Activated B cell treated with CpG ODN at 0.5 μM for 24 hours (primary cell): ENCODE results near the gene DOCK3. TPM values are rescaled to one million over a fixed set of nuclear protein-coding genes. Genes with fewer than 3 reads are reported as not detected.
"Not testable (repeated sequence)": the region's sequence is repeated elsewhere in the genome, so short reads cannot be mapped to it uniquely, and the experiment has no call there.

ENCODE experiments used
- ATAC-seq: fragments of 200-7000 bp; cut with Tn5 transposase; one replicate; pipeline ENCODE4 v1.10.0; 2021; ENCODE audit warnings: low read depth, mild to moderate bottlenecking, moderate library complexity
- CTCF ChIA-PET: fragments of 350-600 bp; sonication (Branson Sonifier 250); formaldehyde crosslinking; loops from one replicate; lab custom pipeline; 2021; ENCODE audit warnings: antibody characterized with exemption; lab: Charles Lee
- POLR2A ChIA-PET: fragments of 350-600 bp; sonication (Branson Sonifier 250); formaldehyde crosslinking; loops from one replicate; lab custom pipeline; 2021; ENCODE audit warnings: antibody characterized with exemption; lab: Charles Lee
- DNase-seq: peaks from one replicate; pipeline ENCODE4 v3.0.0; 2022
- H3K27ac Mint-ChIP-seq: one replicate; pipeline ENCODE4 v1.8.0; 2020; ENCODE audit warnings: mixed read lengths
- H3K27me3 Mint-ChIP-seq: one replicate; pipeline ENCODE4 v1.8.0; 2021; ENCODE audit warnings: mixed read lengths
- H3K36me3 Mint-ChIP-seq: one replicate; pipeline ENCODE4 v1.8.0; 2021; ENCODE audit warnings: low read depth, mixed read lengths
- H3K4me1 Mint-ChIP-seq: one replicate; pipeline ENCODE4 v1.8.0; 2021; ENCODE audit warnings: mixed read lengths
- H3K4me3 Mint-ChIP-seq: one replicate; pipeline ENCODE4 v1.8.0; 2020; ENCODE audit warnings: mild to moderate bottlenecking, mixed read lengths
- H3K9me3 Mint-ChIP-seq: one replicate; pipeline ENCODE4 v1.8.0; 2020; ENCODE audit warnings: mixed read lengths
- intact Hi-C: fragments of 100-400 bp; cut with micrococcal nuclease; formaldehyde crosslinking; loops from one replicate; pipeline ENCODE4 v1.15.1; 2024
- total RNA-seq: library from RNA; stranded (reverse); gene quantifications from 2 replicates; pipeline ENCODE4 v1.2.3, GENCODE V29; 2022
- TF ChIP-seq, protein P1 (sequence below): fragments of 200-600 bp; IDR thresholded peaks from one replicate; pipeline ENCODE4 v1.8.0; 2022; ENCODE audit warnings: antibody characterized with exemption, mild to moderate bottlenecking

DOCK3 gene
- total RNA-seq, 1 donor from 2014 or later, result 0.04 TPM

DNA sequence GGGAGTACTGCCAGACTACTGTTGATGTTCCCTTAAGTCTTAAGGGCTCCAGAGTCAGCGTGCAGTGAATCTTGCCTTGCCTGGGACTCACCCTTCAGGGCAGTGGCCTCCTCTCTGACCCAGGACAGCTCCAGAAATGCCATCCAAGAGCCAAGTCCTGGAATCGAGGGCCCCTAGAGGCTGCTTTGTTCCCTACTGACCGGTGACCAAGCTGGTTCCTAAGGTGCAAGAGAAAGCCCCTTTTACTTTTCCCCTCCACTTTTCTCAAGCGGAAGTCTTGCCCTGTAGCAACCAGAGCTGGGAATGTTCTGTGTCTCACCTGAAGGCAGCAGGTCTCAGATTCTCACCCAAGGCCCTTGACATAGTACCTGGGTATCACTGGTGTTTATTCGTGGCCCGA, 238.0 kb downstream of the DOCK3 start:
- ATAC-seq, result no peak
- peaks cover 27% of the 10 kb centered on the region for H3K27me3 Mint-ChIP-seq
- POLR2A ChIA-PET, result no interaction called here
- peaks cover 6% of the 10 kb centered on the region for H3K9me3 Mint-ChIP-seq
- TF ChIP-seq, protein P1, sequence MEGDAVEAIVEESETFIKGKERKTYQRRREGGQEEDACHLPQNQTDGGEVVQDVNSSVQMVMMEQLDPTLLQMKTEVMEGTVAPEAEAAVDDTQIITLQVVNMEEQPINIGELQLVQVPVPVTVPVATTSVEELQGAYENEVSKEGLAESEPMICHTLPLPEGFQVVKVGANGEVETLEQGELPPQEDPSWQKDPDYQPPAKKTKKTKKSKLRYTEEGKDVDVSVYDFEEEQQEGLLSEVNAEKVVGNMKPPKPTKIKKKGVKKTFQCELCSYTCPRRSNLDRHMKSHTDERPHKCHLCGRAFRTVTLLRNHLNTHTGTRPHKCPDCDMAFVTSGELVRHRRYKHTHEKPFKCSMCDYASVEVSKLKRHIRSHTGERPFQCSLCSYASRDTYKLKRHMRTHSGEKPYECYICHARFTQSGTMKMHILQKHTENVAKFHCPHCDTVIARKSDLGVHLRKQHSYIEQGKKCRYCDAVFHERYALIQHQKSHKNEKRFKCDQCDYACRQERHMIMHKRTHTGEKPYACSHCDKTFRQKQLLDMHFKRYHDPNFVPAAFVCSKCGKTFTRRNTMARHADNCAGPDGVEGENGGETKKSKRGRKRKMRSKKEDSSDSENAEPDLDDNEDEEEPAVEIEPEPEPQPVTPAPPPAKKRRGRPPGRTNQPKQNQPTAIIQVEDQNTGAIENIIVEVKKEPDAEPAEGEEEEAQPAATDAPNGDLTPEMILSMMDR, result no peak
- no peak overlapping the region for H3K27ac Mint-ChIP-seq
- intact Hi-C loops, result no loop called here
- no peaks in the 10 kb centered on the region for H3K36me3 Mint-ChIP-seq
- CTCF ChIA-PET, result no interaction called here
- H3K4me1 Mint-ChIP-seq, result no peaks in the 10 kb centered on the region
- no peak for DNase-seq
- no peak overlapping the region for H3K4me3 Mint-ChIP-seq

DNA sequence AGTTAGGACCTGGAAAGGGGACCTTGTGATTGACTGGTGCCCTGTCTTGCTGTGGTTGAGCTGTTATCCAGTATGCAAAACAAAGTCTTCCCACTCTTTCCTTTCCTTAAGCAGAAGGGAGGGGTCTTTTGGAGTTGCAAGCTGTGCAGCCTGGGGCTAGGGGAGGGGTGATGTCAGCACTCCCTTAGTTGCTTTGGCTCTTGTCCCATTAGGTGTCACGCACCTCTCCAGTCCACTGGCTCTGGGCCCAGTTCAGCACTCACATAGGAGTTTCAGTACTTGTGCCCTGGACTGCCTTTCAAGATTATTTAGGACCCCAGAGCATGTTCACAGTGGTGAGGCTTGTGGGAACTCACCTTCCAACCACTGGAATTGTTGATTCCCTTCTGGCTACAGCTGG, 238.5 kb downstream of the DOCK3 start:
- Mint-ChIP-seq H3K4me3 (no peak overlapping the region), H3K36me3 (no peaks in the 10 kb centered on the region), H3K4me1 (no peaks in the 10 kb centered on the region), H3K9me3 (peaks cover 3% of the 10 kb centered on the region), H3K27ac (no peak overlapping the region), H3K27me3 (peaks cover 23% of the 10 kb centered on the region)
- CTCF ChIA-PET, result no interaction called here
- TF ChIP-seq, protein P1, result no peak
- ATAC-seq, result no peak
- intact Hi-C loops, result no loop called here
- no peak for DNase-seq
- POLR2A ChIA-PET, result no interaction called here

DNA sequence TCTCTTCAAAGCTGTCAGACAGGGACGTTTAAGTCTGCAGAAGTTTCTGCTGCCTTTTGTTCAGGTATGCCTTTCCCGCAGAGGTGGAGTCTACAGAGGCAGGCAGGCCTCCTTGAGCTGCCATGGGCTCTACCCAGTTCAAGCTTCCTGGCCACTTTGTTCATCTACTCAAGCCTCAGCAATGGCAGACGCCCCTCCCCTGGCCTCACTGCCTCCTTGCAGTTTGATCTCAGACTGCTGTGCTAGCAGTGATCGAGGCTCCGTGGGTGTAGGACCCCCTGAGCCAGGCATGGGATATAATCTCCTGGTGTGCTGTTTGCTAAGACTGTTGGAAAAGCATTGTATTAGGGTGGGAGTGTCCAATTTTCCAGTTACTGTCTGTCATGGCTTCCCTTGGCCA, 247.3 kb downstream of the DOCK3 start:
- H3K36me3 Mint-ChIP-seq, H3K4me1 Mint-ChIP-seq, POLR2A ChIA-PET, CTCF ChIA-PET, H3K9me3 Mint-ChIP-seq, H3K4me3 Mint-ChIP-seq, ATAC-seq, intact Hi-C loops, DNase-seq, H3K27ac Mint-ChIP-seq: not testable (repeated sequence)
- H3K27me3 Mint-ChIP-seq, result peaks cover 12% of the 10 kb centered on the region

DNA sequence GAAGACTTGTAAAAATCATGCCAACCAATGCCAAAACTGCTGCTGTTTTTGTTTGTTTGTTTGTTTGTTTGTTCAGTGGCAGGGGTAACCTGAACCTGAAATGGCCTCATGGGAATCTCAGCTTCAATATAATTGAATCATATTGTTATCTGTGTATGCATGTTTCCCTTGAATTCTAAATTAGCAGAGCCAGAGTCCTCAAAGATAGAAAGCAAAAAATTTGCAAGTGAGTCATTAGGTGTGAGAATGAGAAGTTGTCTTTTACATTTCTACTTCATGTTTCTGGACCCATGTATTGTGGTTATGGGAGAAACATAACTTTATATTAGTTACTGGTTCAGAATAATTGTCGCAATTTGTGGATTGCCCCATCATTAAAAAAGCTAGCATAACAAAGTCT, 249.2 kb downstream of the DOCK3 start:
- ATAC-seq, result no peak
- TF ChIP-seq, protein P1, result no peak

DNA sequence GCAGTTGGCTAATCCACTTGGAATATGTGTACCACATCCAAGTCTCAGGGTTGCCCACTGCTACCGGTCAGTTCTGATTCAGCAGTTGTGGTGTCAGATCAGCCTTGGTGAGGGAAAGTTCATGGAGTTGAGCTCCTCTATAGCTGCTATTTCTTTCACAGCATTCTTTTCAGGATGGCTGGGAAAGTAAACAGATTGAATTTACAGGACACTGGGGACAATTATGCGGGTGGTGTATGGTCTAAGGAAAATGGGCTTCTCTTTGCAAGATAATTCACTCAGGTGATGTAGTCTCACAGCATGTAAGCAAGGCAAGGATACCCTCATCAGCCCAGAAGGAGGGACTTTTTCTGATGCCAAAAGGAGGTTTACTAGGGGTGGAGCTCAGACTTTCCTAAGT, 249.9 kb downstream of the DOCK3 start:
- ATAC-seq (no peak), DNase-seq (no peak)
- H3K4me3 Mint-ChIP-seq, result no peak overlapping the region
- CTCF ChIA-PET, result no interaction called here
- TF ChIP-seq, protein P1, result no peak
- peaks cover 14% of the 10 kb centered on the region for H3K27me3 Mint-ChIP-seq
- H3K4me1 Mint-ChIP-seq, result no peaks in the 10 kb centered on the region
- no peaks in the 10 kb centered on the region for H3K36me3 Mint-ChIP-seq
- POLR2A ChIA-PET, result no interaction called here
- intact Hi-C loops, result no loop called here
- H3K9me3 Mint-ChIP-seq, result peaks cover 2% of the 10 kb centered on the region
- no peak overlapping the region for H3K27ac Mint-ChIP-seq

More for the DNA sequence above, 249.2 kb downstream of the DOCK3 start:
- no peak overlapping the region for H3K4me3 Mint-ChIP-seq
- ChIA-PET POLR2A (no interaction called here), CTCF (no interaction called here)
- H3K27ac Mint-ChIP-seq, result no peak overlapping the region
- peaks cover 12% of the 10 kb centered on the region for H3K27me3 Mint-ChIP-seq
- H3K9me3 Mint-ChIP-seq, result peaks cover 2% of the 10 kb centered on the region
- intact Hi-C loops, result no loop called here
- H3K4me1 Mint-ChIP-seq, result no peaks in the 10 kb centered on the region
- no peaks in the 10 kb centered on the region for H3K36me3 Mint-ChIP-seq
- DNase-seq, result no peak

DNA sequence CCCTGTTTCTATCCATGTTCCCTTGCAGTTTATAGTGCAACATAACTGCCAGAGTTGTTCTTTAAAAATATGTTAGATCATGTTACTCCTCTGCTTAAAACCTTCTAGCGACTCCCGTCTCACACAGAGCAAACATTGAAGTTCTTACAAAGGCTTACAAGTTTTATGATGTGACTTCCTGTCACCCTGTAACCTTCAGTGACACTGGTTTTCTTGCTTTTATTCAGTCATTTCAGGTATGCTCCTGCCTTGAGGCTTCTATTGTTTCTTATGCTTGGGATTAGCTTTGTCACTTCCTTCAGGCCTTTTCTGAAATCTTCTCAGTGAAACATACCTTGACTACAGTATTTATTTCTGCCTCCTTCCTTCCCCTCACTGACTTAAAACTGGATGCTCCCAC, 252.1 kb downstream of the DOCK3 start:
- no peaks in the 10 kb centered on the region for H3K4me1 Mint-ChIP-seq
- no peak for ATAC-seq

More for the DNA sequence above, 252.1 kb downstream of the DOCK3 start:
- Mint-ChIP-seq H3K4me3 (no peak overlapping the region), H3K9me3 (peaks cover 2% of the 10 kb centered on the region), H3K27ac (no peak overlapping the region), H3K27me3 (peaks cover 12% of the 10 kb centered on the region), H3K36me3 (no peaks in the 10 kb centered on the region)
- intact Hi-C loops, result no loop called here
- CTCF ChIA-PET, result no interaction called here
- no peak for DNase-seq
- POLR2A ChIA-PET, result no interaction called here
- TF ChIP-seq, protein P1, result no peak
